ENCODE data around the gene EZR. TPM values are rescaled to one million over a fixed set of nuclear protein-coding genes. Genes with fewer than 3 reads are reported as not detected.
A peak's percentile ranks its signal among the peaks of the same experiment; 100 is the strongest.

The EZR gene
- polyA plus RNA-seq, 1 donor (not counting 4 experiments of a cell fraction or from before 2014, with no cell fraction given) = 277 TPM

DNA sequence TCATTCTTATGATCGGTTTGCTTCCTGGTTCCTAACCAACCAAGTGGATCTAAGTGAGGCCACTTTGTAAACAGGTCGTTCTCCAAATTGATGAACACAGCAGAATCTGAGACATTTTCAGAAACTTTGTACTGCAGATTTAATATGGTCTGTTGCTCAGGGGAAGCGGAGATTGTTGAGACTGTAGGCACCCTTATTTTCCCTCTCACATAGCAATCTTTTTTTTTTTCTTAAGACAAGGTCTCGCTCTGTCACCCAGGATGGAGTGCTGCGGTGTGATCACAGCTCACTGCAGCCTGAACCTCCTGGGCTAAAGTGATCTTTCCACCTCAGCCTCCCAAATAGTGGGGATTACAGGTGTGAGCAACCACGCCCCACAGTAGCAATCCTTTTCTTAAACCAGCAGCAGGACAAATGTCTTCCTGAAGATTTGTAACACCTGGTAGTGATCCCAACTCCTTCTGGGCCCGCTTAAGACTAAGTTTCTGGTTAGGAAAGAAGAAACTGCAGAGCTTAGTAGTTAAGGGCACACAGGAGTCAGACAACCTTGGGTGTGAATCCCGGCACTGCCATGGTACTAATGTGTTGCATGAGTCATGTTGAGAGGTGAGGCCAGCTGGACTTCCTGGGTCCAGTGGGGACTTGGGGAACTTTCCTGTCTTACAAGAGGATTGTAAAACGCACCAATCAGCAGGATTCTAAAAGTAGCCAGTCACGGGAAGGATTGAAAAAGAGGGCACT is 48.4 kb upstream of the EZR start:
- H3K4me1 ChIP-seq (ENCODE audit: control insufficient read depth, extremely low read depth, insufficient read depth, low read length) = peaks cover 11% of the 10 kb centered on the region
- no peaks in the 10 kb centered on the region for H3K9me1 ChIP-seq (ENCODE audit: control insufficient read depth, extremely low read depth, insufficient read depth, low read length)
- dilution Hi-C loops (cut with MboI; ENCODE audit: extremely low pct_ligation_motif_present, low sequenced_read_pairs) = no loop called here
- FAIRE-seq (peak; percentile 20), DNase-seq (ENCODE audit: low read depth, low spot score) (no peak)
- no peak overlapping the region for H3K9ac ChIP-seq (ENCODE audit: control insufficient read depth, extremely low read depth, insufficient read depth, low read length)
- no peaks in the 10 kb centered on the region for H3K9me3 ChIP-seq (ENCODE audit: control insufficient read depth, low read depth, low read length)
- H4K20me1 ChIP-seq (ENCODE audit: control insufficient read depth, extremely low read depth, insufficient read depth, low read length) = no peaks in the 10 kb centered on the region
- H3K4me2 ChIP-seq (ENCODE audit: control insufficient read depth, extremely low read depth, insufficient read depth, low read depth, low read length) = no peak overlapping the region
- no peak overlapping the region for H3K4me3 ChIP-seq (ENCODE audit: control insufficient read depth in 2 of 3, extremely low read depth in 1 of 3, insufficient read depth in 2 of 3, low read depth in 1 of 3, low read length in 3 of 3)
- H3K27ac ChIP-seq (ENCODE audit: control insufficient read depth, insufficient read depth, low read length) = no peak overlapping the region
- H2AFZ ChIP-seq (ENCODE audit: control insufficient read depth, low read length) = no peak overlapping the region
- TF ChIP-seq EZH2 (IDR thresholded peaks at IDR 0.05; ENCODE audit: low read length) (no peak), CTCF (optimal IDR thresholded peaks at IDR 0.05 in 1 of 3, IDR thresholded peaks at IDR 0.05 in 1 of 3, conservative IDR thresholded peaks at IDR 0.05 in 1 of 3; ENCODE audit: extremely low read depth in 1 of 3, insufficient read depth in 2 of 3, low read length in 3 of 3) (no peak)
- no peaks in the 10 kb centered on the region for H3K79me2 ChIP-seq (ENCODE audit: control insufficient read depth, insufficient read depth, low read length)
- no peaks in the 10 kb centered on the region for H3K36me3 ChIP-seq (ENCODE audit: control insufficient read depth in 2 of 2, extremely low read depth in 1 of 2, insufficient read depth in 2 of 2, low read length in 2 of 2)
- H3K27me3 ChIP-seq (ENCODE audit: control insufficient read depth, extremely low read depth, insufficient read depth, low read length) = no peaks in the 10 kb centered on the region

DNA sequence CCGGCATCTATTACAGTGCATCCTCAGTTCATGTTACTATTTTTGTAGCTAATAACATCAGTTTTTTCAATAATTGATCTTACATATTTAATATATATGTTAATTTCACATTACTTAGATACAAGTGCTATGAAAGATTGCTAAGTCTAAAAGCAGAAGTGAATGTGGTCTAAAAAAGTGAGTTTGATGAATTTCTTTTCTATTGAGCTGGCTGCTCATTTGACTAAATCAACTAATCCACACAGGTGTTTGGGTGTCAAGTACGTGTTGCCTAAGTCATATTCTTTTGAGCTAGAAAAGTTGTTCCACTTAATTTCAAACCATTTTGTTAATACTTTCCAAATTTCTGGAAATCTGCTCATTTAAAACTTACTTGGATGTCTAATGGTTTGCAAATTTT is 46.6 kb upstream of the EZR start:
- no peak for TF ChIP-seq CTCF (optimal IDR thresholded peaks at IDR 0.05 in 1 of 3, IDR thresholded peaks at IDR 0.05 in 1 of 3, conservative IDR thresholded peaks at IDR 0.05 in 1 of 3; ENCODE audit: extremely low read depth in 1 of 3, insufficient read depth in 2 of 3, low read length in 3 of 3)
- TF ChIP-seq EZH2 (IDR thresholded peaks at IDR 0.05; ENCODE audit: low read length) = no peak
- DNase-seq (ENCODE audit: low read depth, low spot score) (no peak), FAIRE-seq (no peak)
- Histone ChIP-seq H2AFZ (ENCODE audit: control insufficient read depth, low read length) (no peak overlapping the region), H3K4me1 (ENCODE audit: control insufficient read depth, extremely low read depth, insufficient read depth, low read length) (peaks cover 11% of the 10 kb centered on the region), H3K4me3 (ENCODE audit: control insufficient read depth in 2 of 3, extremely low read depth in 1 of 3, insufficient read depth in 2 of 3, low read depth in 1 of 3, low read length in 3 of 3) (no peak overlapping the region), H3K9me3 (ENCODE audit: control insufficient read depth, low read depth, low read length) (no peaks in the 10 kb centered on the region), H3K9ac (ENCODE audit: control insufficient read depth, extremely low read depth, insufficient read depth, low read length) (no peak overlapping the region), H3K79me2 (ENCODE audit: control insufficient read depth, insufficient read depth, low read length) (no peaks in the 10 kb centered on the region), H3K4me2 (ENCODE audit: control insufficient read depth, extremely low read depth, insufficient read depth, low read depth, low read length) (no peak overlapping the region), H3K27me3 (ENCODE audit: control insufficient read depth, extremely low read depth, insufficient read depth, low read length) (no peaks in the 10 kb centered on the region), H3K36me3 (ENCODE audit: control insufficient read depth in 2 of 2, extremely low read depth in 1 of 2, insufficient read depth in 2 of 2, low read length in 2 of 2) (no peaks in the 10 kb centered on the region), H4K20me1 (ENCODE audit: control insufficient read depth, extremely low read depth, insufficient read depth, low read length) (no peaks in the 10 kb centered on the region), H3K9me1 (ENCODE audit: control insufficient read depth, extremely low read depth, insufficient read depth, low read length) (no peaks in the 10 kb centered on the region), H3K27ac (ENCODE audit: control insufficient read depth, insufficient read depth, low read length) (no peak overlapping the region)
- dilution Hi-C loops (cut with MboI; ENCODE audit: extremely low pct_ligation_motif_present, low sequenced_read_pairs) = no loop called here
